H7 (cell line): ENCODE results near the gene LRRFIP1. TPM values are rescaled to one million over a fixed set of nuclear protein-coding genes. Genes with fewer than 3 reads are reported as not detected.
"Not testable (repeated sequence)": the region's sequence is repeated elsewhere in the genome, so short reads cannot be mapped to it uniquely, and the experiment has no call there.

ENCODE experiments used
- DNase-seq: peaks from one replicate; pipeline ENCODE4 v3.0.0; 2012
- H3K27me3 ChIP-seq: 2 replicates; pipeline ENCODE4 v1.6.0; 2011; ENCODE audit warnings: mild to moderate bottlenecking, low read length; ENCODE audit not compliant: control insufficient read depth, insufficient read depth
- H3K36me3 ChIP-seq: replicated peaks from 2 replicates; pipeline ENCODE4 v1.5.1; 2011; ENCODE audit warnings: low read length; ENCODE audit not compliant: control insufficient read depth, insufficient read depth
- H3K4me3 ChIP-seq: 2 replicates; pipeline ENCODE4 v1.5.1; 2011; ENCODE audit warnings: low read depth, mild to moderate bottlenecking, control low read depth, low read length, moderate library complexity; ENCODE audit not compliant: insufficient read depth
- total RNA-seq: library from RNA; depleted of rRNA; stranded (reverse); fragments of >200 nt; shearing (Covaris generic); gene quantifications from 2 replicates; pipeline ENCODE4 v1.2.3, GENCODE V29; 2014

Gene LRRFIP1
- total RNA-seq, 1 experiment from 2014 or later = 49.9 TPM

DNA sequence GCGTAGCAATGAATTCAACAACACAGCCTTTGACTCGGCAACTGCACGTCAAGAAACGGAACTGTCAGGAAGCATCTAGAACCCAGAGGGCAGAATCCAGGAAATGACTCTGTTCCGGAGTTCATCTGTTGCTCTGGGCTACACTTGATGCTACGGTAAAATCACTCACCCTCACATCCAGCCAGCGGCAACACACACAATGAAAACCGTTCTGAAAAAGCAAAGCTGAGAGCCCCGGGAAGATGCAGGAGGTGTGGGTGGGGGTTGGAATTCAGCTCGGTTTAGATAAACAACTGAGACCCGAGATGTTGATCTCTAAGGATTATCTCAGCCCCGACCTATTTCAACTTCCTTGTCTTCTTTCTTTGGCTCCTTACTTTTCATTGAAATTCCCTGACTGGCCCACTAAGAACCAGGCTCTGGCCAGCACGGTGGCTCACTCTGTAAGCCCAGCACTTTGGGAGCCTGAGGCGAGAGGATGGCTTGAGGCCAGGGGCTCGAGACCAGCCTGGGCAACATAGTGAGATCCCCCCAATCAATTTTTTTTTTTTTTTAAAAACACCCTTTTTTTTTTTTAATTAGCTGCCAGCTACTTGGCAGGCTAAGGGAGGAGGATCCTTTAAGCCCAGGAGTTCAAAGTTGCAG, 23.5 kb upstream of the LRRFIP1 start:
- H3K36me3 ChIP-seq = no peaks in the 10 kb centered on the region
- no peaks in the 10 kb centered on the region for H3K27me3 ChIP-seq
- no peak for DNase-seq
- no peak overlapping the region for H3K4me3 ChIP-seq

DNA sequence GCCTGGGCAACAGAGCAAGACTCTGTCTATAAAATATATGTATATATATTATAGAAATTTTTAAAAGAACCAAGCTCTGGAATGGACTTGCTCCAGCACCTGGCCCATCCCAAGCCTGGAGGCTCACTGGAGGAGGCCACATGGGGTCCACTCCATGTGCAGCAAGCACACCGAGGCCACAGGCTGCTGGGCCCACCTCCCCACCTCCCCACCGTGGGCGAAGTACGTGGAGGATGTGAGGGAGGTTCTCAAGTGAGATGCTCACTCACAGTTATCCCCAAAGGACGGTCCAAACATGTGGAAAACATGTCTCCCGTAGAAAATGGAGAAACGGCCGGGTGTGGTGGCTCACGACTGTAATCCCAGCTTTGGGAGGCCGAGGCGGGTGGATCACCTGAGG, 23.0 kb upstream of the LRRFIP1 start:
- H3K27me3 ChIP-seq = no peaks in the 10 kb centered on the region
- no peak for DNase-seq
- no peak overlapping the region for H3K4me3 ChIP-seq
- H3K36me3 ChIP-seq = no peaks in the 10 kb centered on the region

DNA sequence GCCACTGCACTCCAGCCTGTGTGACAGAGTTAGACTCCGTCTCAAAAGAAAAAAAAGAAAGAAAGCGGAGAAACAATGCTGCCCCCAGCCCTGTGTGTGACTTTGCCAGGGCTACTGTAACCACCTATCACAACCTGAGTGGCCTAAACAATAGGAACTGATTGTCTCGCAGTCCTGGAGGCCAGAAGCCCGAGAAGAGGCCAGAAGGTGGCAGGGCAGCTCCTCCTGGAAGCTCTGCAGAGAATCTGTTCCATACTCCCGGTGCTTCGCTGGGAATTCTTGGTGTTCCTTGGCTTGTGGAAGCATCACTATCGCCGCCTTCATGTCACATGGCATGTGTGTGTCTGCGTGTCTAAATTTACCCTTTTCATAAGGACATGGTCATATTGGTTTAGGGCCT, 22.4 kb upstream of the LRRFIP1 start:
- no peaks in the 10 kb centered on the region for H3K36me3 ChIP-seq
- no peak for DNase-seq
- no peak overlapping the region for H3K4me3 ChIP-seq
- no peaks in the 10 kb centered on the region for H3K27me3 ChIP-seq

DNA sequence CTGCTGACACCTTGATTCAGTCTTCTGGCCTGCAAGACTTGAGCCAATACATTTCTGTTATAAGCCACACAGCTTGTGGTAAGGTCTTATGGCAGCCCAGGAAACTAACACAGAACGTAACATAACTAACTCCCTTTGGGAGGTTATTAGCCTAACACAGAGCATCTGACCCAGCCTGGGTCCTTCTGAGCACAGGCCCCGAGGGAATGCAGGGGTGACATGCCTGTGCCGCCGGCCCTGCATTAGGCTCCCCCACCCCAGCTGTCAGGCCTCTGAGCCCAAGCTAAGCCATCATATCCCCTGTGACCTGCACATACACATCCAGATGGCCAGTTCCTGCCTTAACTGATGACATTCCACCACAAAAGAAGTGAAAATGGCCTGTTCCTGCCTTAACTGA, 20.9 kb upstream of the LRRFIP1 start:
- not testable (repeated sequence) for DNase-seq, H3K36me3 ChIP-seq, H3K27me3 ChIP-seq, H3K4me3 ChIP-seq

DNA sequence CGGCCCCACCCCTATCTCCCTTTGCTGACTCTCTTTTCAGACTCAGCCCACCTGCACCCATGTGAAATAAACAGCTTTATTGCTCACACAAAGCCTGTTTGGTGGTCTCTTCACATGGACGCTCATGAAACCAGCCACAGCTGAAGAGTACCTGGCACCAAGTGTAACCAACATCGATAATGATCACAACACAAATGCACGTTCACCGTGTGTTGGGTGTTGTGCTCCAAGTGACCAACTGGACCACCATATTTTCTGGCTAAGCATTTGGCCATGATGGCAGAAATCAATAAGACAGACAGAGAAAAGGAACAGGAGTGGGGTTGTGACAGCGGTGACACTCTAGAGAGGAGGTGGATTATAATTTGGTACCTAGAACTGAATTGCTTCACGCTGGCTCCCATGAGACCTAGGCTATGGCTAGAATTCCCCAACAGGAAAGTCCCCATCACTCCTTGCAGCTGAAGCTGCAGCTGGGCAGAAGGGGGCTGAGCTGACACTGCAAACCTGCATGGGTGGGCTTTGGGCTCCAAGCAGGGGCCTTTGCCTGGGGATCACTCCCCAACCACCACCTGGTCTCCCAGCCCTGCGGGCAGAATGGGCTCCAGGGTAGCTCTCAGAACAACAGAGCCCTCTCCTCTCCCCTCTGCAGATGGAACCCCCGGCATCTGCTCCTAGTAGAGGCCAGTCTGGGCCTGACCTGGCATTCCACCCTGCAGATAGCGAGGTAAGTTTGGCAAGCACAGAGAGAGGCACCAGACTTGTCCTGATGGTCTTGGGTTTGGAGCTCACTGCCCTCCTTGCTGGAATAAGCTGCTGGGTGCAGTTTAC, 14.6 kb upstream of the LRRFIP1 start:
- no peaks in the 10 kb centered on the region for H3K27me3 ChIP-seq
- H3K36me3 ChIP-seq = no peaks in the 10 kb centered on the region
- DNase-seq = no peak
- no peak overlapping the region for H3K4me3 ChIP-seq

DNA sequence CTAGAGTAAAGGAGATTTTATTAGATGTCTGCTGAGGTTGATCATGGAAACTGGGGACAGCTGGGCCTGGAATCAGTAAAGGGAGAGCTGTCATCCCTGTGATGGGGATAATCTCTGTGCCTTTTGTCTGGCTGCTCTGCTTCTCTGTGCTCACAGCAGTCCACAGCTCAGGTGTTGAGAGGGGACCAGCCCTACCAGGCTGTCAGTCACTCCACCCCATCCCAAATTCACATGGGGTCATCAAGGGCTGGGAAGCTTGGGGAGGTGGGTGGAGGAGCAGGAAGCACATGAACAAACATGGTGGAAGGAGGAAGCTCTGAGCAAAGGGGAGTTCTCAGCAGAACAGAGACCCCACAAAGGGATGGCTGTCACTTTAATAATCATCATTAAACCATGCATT, 13.7 kb upstream of the LRRFIP1 start:
- Histone ChIP-seq H3K4me3 (no peak overlapping the region), H3K27me3 (no peaks in the 10 kb centered on the region), H3K36me3 (no peaks in the 10 kb centered on the region)
- peak; percentile 35 for DNase-seq

DNA sequence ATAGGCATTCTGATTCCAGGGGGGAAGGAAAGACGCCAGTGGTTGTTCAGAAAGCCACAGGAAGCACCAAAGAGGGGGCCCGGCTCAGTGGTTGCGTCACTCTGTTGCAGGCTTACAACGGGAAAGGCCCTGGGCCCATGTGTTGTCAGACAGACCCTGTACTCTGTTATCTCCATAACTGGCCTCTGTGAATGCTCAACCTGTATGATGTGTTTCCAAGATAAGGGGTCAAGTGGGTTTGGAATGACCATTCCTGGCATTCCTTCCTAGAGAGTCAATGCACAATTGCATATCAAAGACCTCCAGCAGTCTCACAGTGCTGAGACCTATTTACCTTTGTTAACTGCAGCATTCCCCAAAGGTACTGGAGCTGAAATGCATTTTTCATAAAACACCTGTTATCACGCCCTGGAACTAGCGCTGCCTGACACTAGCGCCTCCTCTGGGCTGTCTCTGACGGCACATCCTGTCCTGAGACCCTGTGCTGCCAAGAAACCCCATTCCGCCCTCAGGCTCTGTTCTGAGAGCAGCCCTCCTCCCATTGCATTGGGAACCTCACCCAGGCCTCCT, 13.2 kb upstream of the LRRFIP1 start:
- no peaks in the 10 kb centered on the region for H3K27me3 ChIP-seq
- H3K36me3 ChIP-seq = no peaks in the 10 kb centered on the region
- peak; percentile 82 for DNase-seq
- H3K4me3 ChIP-seq = no peak overlapping the region

DNA sequence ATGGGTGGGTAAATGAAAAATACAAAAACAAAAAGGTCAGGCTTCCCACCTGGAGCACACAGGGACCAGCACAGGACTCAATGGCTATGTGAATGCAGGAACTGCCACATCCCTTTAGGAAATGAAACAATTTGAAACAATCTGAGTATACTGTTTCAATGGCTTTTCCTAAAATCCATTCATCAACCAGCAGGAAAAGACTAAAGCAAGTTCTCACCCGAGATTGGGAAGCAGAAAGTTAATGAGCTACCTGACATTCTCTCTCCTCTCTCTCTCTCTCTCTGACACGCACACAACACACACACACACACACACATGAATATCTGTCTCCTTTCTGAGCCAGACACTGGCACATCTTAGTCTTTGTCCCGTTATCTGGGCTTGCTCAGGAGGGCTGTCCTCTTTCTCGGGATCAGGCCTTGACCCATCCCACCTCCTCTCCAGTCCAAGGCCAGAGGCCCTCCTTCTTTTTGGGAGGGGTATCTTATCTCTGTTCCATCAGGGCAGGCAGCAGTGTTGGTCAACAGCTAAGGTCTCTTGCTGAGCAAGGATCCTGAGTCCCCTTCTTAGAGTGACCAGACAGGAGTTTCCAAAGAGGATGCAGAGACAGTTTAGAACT, 11.6 kb upstream of the LRRFIP1 start:
- H3K4me3 ChIP-seq = no peak overlapping the region
- H3K27me3 ChIP-seq = no peaks in the 10 kb centered on the region
- DNase-seq = no peak
- H3K36me3 ChIP-seq = no peaks in the 10 kb centered on the region

DNA sequence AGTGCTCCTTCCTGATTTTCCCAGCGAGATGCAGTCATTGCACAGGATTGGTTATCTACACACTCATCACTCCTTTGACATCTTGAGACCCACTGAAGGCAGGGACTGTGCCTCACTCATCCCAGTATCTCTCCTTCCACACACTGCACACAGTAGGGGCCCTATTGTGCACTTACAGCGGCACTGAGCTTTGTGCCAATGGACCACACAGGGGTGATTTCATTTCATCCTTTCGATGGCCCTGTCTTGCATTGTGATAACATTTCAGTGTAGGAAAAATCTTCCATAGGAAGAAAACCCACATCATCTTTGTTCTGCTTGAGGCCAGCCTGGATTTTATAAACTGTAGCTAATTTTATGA, 11.0 kb upstream of the LRRFIP1 start:
- DNase-seq = no peak
- Histone ChIP-seq H3K36me3 (no peaks in the 10 kb centered on the region), H3K27me3 (no peaks in the 10 kb centered on the region), H3K4me3 (no peak overlapping the region)

DNA sequence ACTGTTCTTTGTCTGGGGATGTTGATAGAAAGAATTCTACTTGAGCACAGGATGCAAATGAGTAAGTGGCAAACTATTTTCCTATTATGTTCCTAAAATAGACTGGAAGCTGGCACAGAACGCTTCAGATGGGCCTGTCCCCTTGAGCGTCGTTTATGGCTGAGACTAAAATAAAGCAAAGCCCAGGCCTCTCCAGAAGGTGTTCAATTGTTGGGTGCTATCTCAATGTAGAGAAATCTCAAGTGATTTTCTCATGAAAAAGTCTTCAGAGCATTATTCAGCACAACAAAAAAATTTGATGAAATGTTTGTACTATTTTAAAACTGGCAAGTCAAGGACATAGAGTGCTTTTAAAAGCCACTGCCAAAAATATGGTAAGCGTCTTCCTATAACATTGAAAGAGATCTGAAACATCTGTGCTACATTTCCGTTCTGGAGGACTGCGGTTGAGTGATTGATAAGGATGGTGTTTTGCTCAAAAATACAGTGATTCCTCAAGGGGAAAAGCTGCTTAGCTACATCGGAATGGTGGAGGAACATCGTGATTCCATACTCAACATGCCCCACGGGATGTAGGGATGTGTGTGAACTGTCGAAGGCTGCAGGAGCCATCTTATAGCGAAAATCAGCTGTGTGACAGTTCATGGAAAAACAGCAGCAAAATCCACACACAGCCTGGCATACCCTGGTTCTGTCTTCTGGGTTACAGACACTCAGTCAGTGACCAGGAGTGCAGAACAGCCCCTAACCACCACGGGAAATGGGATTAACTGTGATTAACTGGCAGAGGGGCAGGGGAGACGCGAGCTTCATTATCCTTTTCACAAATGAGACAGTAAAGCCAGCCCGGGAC, 10.4 kb upstream of the LRRFIP1 start:
- no peak overlapping the region for H3K4me3 ChIP-seq
- DNase-seq = no peak
- H3K27me3 ChIP-seq = no peaks in the 10 kb centered on the region
- no peaks in the 10 kb centered on the region for H3K36me3 ChIP-seq

DNA sequence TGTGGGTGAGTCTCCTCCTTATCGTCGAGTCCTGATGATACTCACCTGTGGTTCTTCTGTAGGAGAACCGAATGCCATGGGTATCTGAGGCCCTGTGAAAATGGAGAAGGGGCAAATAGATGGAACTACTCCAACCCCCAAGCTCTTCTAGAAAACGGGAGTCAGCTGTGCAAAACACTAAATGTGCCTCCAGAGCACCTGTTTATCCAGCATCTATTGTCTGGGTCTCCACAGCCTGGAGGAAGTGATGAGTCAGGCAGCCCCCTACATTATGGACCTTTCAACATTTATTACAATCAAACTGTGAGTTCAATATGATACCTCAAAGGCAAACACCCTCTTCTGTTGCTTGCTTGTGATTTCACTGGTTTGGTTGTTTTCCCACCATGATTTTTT, 9.8 kb upstream of the LRRFIP1 start:
- DNase-seq = no peak
- Histone ChIP-seq H3K27me3 (no peaks in the 10 kb centered on the region), H3K4me3 (no peak overlapping the region), H3K36me3 (no peaks in the 10 kb centered on the region)

DNA sequence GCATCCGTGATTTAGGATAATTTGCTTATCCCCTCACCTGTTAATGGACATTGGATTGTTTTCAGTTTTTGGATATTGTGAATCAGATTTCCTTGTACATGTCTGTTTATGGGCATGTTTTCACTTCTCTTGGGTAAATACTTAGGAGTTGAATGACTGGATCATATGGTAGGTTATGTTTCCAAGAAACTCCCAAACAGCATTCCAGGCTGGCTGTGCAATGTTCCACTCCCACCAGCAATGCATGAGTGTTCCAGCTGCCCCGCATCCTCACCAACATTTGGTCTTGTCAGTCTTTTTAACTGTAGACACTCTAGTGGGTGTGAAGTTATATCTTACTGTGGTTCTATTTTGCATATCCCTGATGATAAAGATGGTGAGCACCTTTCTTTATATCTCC, 8.9 kb upstream of the LRRFIP1 start:
- Histone ChIP-seq H3K27me3 (no peaks in the 10 kb centered on the region), H3K36me3 (no peaks in the 10 kb centered on the region), H3K4me3 (no peak overlapping the region)
- no peak for DNase-seq

DNA sequence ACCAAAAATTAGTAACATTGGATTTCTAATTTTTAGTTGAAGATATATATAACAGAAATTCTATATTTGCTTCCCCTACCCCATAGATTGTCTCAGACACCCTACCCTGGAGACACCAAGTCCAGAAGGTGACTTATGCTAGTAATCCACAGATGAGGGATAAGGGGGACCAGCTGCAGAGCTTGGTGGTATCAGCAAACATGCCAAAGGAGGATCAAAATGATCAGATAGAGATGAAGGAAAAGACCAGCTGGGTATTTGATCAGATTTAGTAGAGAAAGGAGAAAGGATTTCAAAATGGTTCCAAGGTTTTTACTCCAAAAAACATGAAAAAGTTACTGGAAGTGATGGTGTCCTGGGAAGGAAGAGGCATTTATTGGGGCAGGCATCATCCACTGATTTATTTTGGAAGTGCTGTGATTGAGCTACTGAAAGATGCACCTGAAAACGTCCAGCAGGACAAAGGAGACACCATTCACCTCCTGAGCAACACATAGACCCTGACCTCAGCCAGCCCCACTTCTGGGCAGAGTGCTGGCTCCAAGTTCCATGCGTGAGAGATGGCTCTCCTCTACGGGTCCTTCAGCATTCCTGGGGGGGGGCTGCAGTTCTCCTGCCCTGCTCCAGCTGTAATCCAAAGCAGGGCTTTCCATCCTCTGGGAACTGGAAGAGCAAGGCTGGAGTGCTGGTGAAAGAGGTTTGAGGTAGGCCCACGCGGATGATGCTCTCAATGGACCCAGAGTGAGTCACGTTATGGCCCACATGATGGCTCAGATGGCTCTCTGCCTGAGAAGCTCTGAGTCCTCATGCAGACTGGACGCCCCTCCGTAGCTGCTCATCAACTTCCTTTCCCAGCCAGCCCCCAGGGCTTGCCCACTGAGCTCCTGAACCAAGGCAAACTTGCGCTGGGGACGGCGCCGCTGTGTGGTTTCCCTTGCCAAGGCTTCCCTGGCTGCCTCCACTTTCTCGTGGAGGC, 3.7 kb upstream of the LRRFIP1 start:
- Histone ChIP-seq H3K4me3 (no peak overlapping the region), H3K27me3 (peaks cover 10% of the 10 kb centered on the region), H3K36me3 (no peaks in the 10 kb centered on the region)
- DNase-seq = no peak
